Spleen (tissue), 7 donors: ENCODE data around the gene TCF3.
"Not testable (repeated sequence)": the region's sequence is repeated elsewhere in the genome, so short reads cannot be mapped to it uniquely, and the experiment has no call there.

Source experiments
- CTCF ChIP-seq, 11 experiments: fragments of 200-600 bp in 7 of 11; fragments of 450-650 bp in 4 of 11; sonication (generic) in 4 of 11; IDR thresholded peaks in 8 of 11; conservative IDR thresholded peaks in 3 of 11; 1 replicate in 7 of 11; 2 replicates in 4 of 11; pipeline versions ENCODE4 v1.4.0 to v1.8.0; 2016 to 2021; ENCODE audit warnings: antibody characterized with exemption in 11 of 11, inconsistent platforms in 4 of 11, mild to moderate bottlenecking in 1 of 11
- POLR2A ChIP-seq, 3 donors: fragments of 450-650 bp; IDR thresholded peaks; one replicate each; pipeline ENCODE4 v1.5.1; 2017; ENCODE audit warnings: antibody characterized with exemption in 3 of 3, mild to moderate bottlenecking in 1 of 3
- POLR2AphosphoS5 ChIP-seq, 3 donors: sonication (generic); formaldehyde crosslinking; IDR thresholded peaks; one replicate each; pipeline ENCODE4 v1.5.1; 2017; ENCODE audit warnings: antibody characterized with exemption in 3 of 3
- donor health status: DM: no; HTN: no; CAD: no; lungs with moderate emphysema.
- donor health status: DM: no; HTN: no; CAD: no.
- donor health status: DM: no; HTN: no; CAD: no.

GRCh38 chr19:1663227-1663626, 10.8 kb upstream of the TCF3 start:
- not testable (repeated sequence) for TF ChIP-seq CTCF (IDR thresholded peaks at IDR 0.05 in 8 of 11, conservative IDR thresholded peaks at IDR 0.05 in 3 of 11); POLR2AphosphoS5 (IDR thresholded peaks at IDR 0.05); POLR2A (IDR thresholded peaks at IDR 0.05)
